H1 (cell line): ENCODE results near the gene GUCY2F. TPM values are rescaled to one million over a fixed set of nuclear protein-coding genes. Genes with fewer than 3 reads are reported as not detected.

Experiments used
- CEBPB ChIP-seq: IDR thresholded peaks from 2 replicates; pipeline ENCODE4 v1.6.1; 2012; ENCODE audit warnings: low read depth, low read length
- polyA plus RNA-seq, 7 experiments: library from polyadenylated mRNA; depleted of rRNA in 3 of 7; stranded (reverse) in 5 of 7; unstranded in 2 of 7; fragments of >200 nt in 5 of 7; fragments of 200-250 nt in 2 of 7; gene quantifications; 1 replicate in 5 of 7; 2 replicates in 1 of 7; 4 replicates in 1 of 7; pipeline versions ENCODE4 v1.2.1 to v1.2.3, GENCODE V29; 2011 to 2013; ENCODE audit warnings: missing spikeins in 2 of 7, mixed read lengths in 2 of 7
- total RNA-seq: library from RNA; stranded (reverse); fragmentation: NEBNext Ultra II Directional; extraction: Animal tissue kit (Norgen Biotek cat#: 25700); gene quantifications from 2 replicates; pipeline ENCODE4 v1.2.1, GENCODE V29; 2021

Gene GUCY2F
- total and polyA plus RNA-seq, 2 of the 8 experiments (the other 6 are each of a cell fraction or from before 2014, with no cell fraction given): 0.02 TPM; not detected in 1

DNA sequence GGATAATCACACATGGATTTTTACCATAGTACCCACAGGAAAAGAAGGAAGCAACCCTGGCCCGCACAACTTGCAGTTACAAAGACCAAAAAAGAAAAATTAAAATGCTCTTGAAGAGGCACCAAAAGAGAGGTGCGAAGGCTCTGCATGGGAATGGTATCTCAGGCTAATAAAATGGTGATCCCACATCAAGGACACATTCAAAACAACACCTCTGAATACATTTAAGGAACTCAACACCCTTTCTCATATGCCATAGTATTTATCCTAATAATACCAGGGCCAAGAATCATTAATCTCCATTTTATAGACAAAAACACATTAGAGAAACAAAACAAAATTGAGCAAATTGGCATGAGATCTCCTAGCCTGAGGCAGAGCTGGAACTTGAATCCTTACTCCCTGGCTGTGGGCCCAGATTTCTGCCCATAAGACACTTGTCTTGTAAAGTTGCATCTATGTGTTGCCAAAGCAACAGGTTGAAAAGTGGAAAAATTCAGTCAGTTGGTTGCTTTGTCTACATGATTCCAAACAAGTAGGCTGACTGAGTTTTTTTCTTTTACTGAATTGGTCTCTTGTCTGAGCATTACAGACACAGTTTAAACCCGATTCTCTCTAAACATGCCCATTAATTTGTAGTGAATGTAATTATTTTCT lies 33.5 kb downstream of the GUCY2F start (continued):
- TF ChIP-seq CEBPB: no peak
